Fibroblast of skin of back (primary cell): Measurements from ENCODE around the gene RGL3.
"Not testable (repeated sequence)": the region's sequence is repeated elsewhere in the genome, so short reads cannot be mapped to it uniquely, and the experiment has no call there.

Source experiments
- DNase-seq: peaks from one replicate; pipeline ENCODE4 v3.0.0-alpha.2; 2013

Gene RGL3

GRCh38 chr19:11420429-11421370, 1.6 kb upstream of the RGL3 start:
- no peak for DNase-seq

- no peak for DNase-seq
Measured at GRCh38 chr19:11418094-11418548, 993 bp downstream of the RGL3 start.

- no peak for DNase-seq
Measured at GRCh38 chr19:11416346-11417052, 2.6 kb downstream of the RGL3 start.

GRCh38 chr19:11414544-11414943, 4.6 kb downstream of the RGL3 start:
- no peak for DNase-seq

GRCh38 chr19:11410682-11411081, 8.4 kb downstream of the RGL3 start:
- peak; percentile 48 for DNase-seq

GRCh38 chr19:11408591-11408990, 10.5 kb downstream of the RGL3 start:
- no peak for DNase-seq

- DNase-seq: not testable (repeated sequence)
Measured at GRCh38 chr19:11406703-11407236, 12.3 kb downstream of the RGL3 start.

GRCh38 chr19:11405846-11406643, 13.1 kb downstream of the RGL3 start:
- no peak for DNase-seq

- DNase-seq: no peak
Measured at GRCh38 chr19:11404588-11405222, 14.4 kb downstream of the RGL3 start.

- DNase-seq: no peak
Measured at GRCh38 chr19:11401808-11402543, 17.1 kb downstream of the RGL3 start.

GRCh38 chr19:11400798-11401197, 18.3 kb downstream of the RGL3 start:
- no peak for DNase-seq

- DNase-seq: no peak
Measured at GRCh38 chr19:11399667-11400066, 19.4 kb downstream of the RGL3 start.

- no peak for DNase-seq
Measured at GRCh38 chr19:11397089-11397610, 22.0 kb downstream of the RGL3 start.

GRCh38 chr19:11390933-11391680, 28.0 kb downstream of the RGL3 start:
- no peak for DNase-seq

- DNase-seq: no peak
Measured at GRCh38 chr19:11390359-11390758, 28.8 kb downstream of the RGL3 start.

GRCh38 chr19:11387162-11388034, 31.7 kb downstream of the RGL3 start:
- no peak for DNase-seq

GRCh38 chr19:11384778-11385129, 34.4 kb downstream of the RGL3 start:
- DNase-seq: no peak

- no peak for DNase-seq
Measured at GRCh38 chr19:11383706-11384048, 35.4 kb downstream of the RGL3 start.
